Kidney epithelial cell (primary cell): ENCODE data around the gene PYGM. TPM values are rescaled to one million over a fixed set of nuclear protein-coding genes. Genes with fewer than 3 reads are reported as not detected.

Source experiments
- DNase-seq: peaks from one replicate; pipeline ENCODE4 v3.0.0-alpha.2; 2010; ENCODE audit warnings: low read depth
- H3K27me3 ChIP-seq: 2 replicates; pipeline ENCODE4 v1.6.0; 2011; ENCODE audit warnings: low read length; ENCODE audit not compliant: control insufficient read depth, insufficient read depth
- H3K36me3 ChIP-seq: 2 replicates; pipeline ENCODE4 v1.5.1; 2011; ENCODE audit warnings: low read length; ENCODE audit not compliant: control insufficient read depth, insufficient read depth
- H3K4me3 ChIP-seq: 2 replicates; pipeline ENCODE4 v1.5.1; 2011; ENCODE audit warnings: low read depth, mild to moderate bottlenecking, control low read depth, low read length
- CTCF ChIP-seq: IDR thresholded peaks from 2 replicates; pipeline ENCODE4 v1.5.1; 2011; ENCODE audit warnings: mild to moderate bottlenecking, moderate library complexity, low read length, control low read depth, inconsistent platforms; ENCODE audit not compliant: insufficient read depth, poor library complexity, severe bottlenecking
- total RNA-seq: library from RNA; depleted of rRNA; stranded (reverse); fragments of >200 nt; gene quantifications from 2 replicates; pipeline ENCODE4 v1.2.3, GENCODE V29; 2015

Gene PYGM
- total RNA-seq, 1 donor from 2014 or later: 0.17 TPM

GRCh38 chr11:64723117-64723906, 36.5 kb downstream of the PYGM start, which contains the start of gene NRXN2:
Gene NRXN2 (minus strand): TSS chr11:64723197. CDS start chr11:64713699, 9,498 bp downstream.
- H3K4me3 ChIP-seq: peak within 1 kb of the TSS; percentile 50
- peaks cover 70% of the 10 kb centered on the region for H3K27me3 ChIP-seq
- peak; percentile 95 for TF ChIP-seq CTCF
- no peaks in the 10 kb centered on the region for H3K36me3 ChIP-seq
- peak; percentile 26 for DNase-seq

GRCh38 chr11:64722141-64723065, 37.4 kb downstream of the PYGM start:
- H3K36me3 ChIP-seq: no peaks in the 10 kb centered on the region
- peaks cover 76% of the 10 kb centered on the region for H3K27me3 ChIP-seq
- no peak overlapping the region for H3K4me3 ChIP-seq
- DNase-seq: no peak
- no peak for TF ChIP-seq CTCF

- Histone ChIP-seq H3K4me3 (no peak overlapping the region), H3K36me3 (no peaks in the 10 kb centered on the region), H3K27me3 (peaks cover 83% of the 10 kb centered on the region)
- no peak for TF ChIP-seq CTCF
- no peak for DNase-seq
Observed at GRCh38 chr11:64721359-64721699, 38.4 kb downstream of the PYGM start.

- Histone ChIP-seq H3K36me3 (no peaks in the 10 kb centered on the region), H3K4me3 (no peak overlapping the region), H3K27me3 (peaks cover 83% of the 10 kb centered on the region)
- no peak for TF ChIP-seq CTCF
- no peak for DNase-seq
Observed at GRCh38 chr11:64720640-64721358, 39.0 kb downstream of the PYGM start.

GRCh38 chr11:64720167-64720566, 39.6 kb downstream of the PYGM start:
- Histone ChIP-seq H3K36me3 (no peaks in the 10 kb centered on the region), H3K4me3 (no peak overlapping the region), H3K27me3 (peaks cover 84% of the 10 kb centered on the region)
- DNase-seq: no peak
- no peak for TF ChIP-seq CTCF
